ENCODE measurements around the gene GPC5.

DNA sequence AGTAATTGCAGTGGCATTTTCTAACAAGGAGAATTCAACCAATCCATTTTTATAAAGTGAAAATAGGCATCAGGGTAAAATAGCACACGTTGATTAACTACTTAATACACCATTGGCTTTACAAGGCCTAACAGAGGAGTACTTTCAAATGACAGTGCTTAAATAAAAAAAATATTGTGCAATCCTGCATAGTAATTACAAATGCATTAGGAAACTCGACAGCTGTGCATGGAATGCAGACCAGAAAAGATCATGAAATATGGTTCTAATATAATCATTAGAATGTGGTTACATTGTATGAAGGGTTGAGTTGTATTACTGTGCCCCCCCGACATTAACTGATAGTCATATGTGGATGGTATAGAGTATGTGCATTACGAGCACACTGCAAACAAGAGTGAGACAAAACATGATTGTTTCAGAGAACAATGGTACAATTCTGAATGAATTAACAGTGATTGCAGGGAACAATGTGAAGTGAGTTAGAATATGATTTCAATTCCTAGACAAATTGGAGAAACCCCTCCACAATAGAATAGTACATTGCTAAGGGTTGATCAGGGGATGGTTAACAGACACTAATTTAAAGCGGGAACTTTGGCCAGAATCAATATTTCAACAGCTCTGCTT, 270.6 kb downstream of the GPC5 start:
- no peak for TF ChIP-seq POLR2A (IDR thresholded peaks at IDR 0.05)
- TF ChIP-seq, protein P1, sequence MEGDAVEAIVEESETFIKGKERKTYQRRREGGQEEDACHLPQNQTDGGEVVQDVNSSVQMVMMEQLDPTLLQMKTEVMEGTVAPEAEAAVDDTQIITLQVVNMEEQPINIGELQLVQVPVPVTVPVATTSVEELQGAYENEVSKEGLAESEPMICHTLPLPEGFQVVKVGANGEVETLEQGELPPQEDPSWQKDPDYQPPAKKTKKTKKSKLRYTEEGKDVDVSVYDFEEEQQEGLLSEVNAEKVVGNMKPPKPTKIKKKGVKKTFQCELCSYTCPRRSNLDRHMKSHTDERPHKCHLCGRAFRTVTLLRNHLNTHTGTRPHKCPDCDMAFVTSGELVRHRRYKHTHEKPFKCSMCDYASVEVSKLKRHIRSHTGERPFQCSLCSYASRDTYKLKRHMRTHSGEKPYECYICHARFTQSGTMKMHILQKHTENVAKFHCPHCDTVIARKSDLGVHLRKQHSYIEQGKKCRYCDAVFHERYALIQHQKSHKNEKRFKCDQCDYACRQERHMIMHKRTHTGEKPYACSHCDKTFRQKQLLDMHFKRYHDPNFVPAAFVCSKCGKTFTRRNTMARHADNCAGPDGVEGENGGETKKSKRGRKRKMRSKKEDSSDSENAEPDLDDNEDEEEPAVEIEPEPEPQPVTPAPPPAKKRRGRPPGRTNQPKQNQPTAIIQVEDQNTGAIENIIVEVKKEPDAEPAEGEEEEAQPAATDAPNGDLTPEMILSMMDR (IDR thresholded peaks at IDR 0.05 in 4 of 5, conservative IDR thresholded peaks at IDR 0.05 in 1 of 5): no peak

Measured in gastrocnemius medialis (tissue), 4 donors.